HG03159 (cell line): Measurements from ENCODE around the gene ALCAM.

Experiments used
- ATAC-seq: cut with Tn5 transposase; IDR thresholded peaks from one replicate; pipeline ENCODE4 v1.9.1; 2021; ENCODE audit warnings: mild to moderate bottlenecking, moderate library complexity; ENCODE audit not compliant: unreplicated experiment

ALCAM gene

DNA sequence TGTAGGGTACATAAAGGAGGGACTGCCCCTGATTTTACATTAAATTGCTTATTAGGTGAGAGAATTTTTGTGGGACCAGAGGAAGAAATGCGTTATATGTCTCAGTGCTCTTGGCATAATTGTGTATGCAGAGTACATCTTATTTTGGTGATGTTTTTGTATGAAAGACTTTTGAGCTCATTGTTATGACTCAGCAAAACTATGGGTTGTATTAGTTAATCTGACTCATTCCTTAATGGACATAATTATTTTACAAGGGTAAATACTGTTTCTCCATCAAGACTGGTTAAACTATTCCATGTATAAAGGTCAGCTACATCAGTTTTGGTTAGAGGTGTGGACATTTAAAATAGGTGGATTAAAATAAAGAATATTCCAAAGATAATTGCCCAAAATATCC is 156.8 kb downstream of the ALCAM start:
- no peak for ATAC-seq

DNA sequence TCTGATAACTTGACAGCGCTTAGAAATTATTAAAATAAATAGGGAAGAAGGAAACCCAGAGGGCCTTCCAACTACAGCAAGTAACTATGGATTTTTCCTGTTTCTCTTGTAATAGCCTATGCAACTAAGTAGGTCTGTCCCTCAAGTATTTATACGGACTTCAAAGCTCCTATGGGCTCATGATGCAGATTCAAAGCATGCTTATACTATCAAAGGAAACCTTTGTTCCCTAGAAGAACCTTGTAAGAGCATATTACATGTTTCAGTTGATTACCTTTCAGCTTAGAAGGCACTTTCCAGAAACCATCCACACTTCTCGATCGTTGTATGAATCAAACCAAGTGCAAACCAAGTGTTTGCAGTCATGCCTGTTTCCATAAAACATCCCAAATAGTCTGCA is 158.8 kb downstream of the ALCAM start:
- ATAC-seq: no peak

DNA sequence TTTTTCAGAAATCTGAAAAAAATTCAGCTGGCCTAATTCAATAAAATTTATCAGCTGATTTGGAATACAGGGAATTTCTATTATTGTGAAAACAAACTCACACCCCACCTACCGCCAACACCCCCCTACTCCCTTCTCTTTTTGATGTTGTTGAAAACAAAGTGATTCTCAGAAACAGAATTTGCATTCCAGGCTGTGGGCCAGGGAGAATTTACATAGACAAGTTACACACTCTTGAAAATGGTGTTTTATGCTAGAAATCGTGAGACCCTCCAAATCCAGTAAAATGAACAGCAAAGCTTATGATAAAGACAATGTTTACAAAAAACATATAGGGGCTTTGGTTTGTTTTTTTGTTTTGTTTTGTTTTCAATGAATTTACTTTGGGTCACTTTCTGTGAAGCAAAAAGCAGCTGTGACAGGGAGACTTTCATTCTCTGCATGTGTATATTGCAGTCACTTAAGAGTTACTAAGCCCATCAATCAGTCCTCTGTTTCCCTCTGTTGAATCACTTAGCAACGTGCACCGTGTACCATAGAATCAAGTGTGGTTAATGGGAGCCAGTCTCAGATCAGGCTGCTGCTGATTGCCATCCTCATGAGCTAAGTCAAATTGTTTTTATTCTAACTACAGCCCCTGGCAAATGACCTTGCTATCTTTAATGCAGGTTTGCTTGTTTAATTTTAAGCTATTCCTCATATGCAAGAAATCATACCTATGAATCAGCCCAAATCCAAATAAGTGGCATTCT is 159.8 kb downstream of the ALCAM start:
- no peak for ATAC-seq

DNA sequence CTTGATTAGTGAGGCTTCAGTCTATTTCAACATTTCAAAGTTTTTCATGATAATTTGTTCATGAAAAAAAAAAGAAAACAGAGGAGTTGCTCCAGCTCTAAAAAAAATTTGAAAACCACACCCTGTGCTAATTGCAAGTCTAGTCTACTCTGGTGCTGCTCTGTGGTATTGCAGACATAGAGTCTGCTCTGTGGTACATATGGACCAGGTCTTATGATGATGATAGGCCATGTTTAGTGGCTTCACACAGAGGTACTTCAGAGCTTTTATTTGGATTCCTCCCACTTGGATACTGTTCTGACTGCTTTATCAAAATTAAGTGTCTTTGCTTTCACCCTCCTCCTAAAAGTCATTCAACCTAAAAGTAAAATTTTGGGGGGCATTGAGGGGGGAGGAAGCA is 160.8 kb downstream of the ALCAM start:
- ATAC-seq: no peak

DNA sequence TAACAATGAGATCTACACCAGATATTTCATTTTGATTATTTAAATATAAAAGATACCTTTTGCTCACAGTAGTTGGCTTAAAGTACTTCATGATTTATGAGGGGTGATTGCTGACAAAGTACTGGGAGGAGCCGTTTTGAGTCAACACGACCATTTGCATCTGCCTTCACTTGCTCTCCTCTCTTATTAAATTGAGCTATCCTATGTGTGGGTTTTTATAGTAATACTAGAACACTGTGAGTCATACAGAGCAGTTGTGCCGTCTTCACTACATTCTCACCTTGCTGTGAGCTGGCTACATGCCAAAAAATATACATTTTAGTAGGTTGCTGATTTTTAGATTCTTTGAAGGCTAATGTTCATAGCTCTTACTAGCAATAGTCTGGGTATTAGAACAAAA is 161.2 kb downstream of the ALCAM start:
- no peak for ATAC-seq

DNA sequence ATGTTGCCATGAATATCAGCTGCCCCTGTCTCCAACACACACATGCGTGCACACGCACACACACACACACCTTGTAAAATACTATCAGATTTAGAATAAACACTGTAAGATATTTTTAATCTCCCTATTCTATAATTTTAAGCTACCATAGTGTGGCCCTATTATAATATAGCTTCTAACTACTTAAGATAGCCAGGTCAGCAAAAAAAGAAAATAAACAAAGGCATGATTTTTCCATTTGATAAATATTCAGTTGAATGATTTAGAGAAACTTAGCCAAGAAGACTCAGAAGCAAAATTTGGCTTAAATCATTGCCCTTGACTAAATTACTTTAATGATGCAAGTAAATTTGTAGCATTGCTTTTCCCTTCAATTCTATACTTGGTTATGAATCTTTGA is 162.2 kb downstream of the ALCAM start:
- no peak for ATAC-seq

DNA sequence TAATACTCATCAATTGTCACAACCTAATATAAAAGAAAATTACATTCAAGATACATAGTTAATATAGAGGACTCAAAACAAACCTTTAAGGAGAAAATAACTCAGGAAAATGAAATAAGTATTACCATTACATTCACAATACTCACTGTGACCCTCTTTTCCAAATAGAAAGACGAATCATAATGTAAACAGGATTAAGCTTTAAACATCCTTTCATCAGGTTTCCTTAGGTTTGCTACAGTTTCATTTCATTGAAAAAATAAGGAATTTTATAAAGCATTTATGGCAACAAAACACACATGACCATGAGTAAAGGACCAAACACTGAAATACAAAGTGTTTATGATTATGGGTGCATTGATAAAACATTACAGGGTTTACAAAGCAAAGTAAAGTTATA is 162.7 kb downstream of the ALCAM start:
- no peak for ATAC-seq

DNA sequence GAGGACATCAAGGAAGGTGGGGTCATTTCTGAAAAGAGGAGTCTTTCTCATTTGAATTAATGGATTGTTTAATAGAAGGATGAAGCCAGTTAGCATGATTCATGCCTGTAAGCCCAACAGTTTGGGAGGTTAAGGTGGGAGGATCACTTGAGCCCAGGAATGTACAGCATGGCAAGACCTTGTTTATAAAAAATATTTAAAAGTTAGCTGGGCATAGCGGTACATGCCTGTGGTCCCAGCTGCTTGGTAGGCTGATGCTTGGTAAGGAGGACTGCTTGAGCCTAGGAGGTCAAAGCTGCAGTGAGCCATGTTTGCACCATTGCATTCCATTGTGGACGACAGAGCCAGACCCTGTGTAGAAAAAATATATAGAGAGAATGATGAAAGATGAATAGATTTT is 165.5 kb downstream of the ALCAM start:
- ATAC-seq: no peak

DNA sequence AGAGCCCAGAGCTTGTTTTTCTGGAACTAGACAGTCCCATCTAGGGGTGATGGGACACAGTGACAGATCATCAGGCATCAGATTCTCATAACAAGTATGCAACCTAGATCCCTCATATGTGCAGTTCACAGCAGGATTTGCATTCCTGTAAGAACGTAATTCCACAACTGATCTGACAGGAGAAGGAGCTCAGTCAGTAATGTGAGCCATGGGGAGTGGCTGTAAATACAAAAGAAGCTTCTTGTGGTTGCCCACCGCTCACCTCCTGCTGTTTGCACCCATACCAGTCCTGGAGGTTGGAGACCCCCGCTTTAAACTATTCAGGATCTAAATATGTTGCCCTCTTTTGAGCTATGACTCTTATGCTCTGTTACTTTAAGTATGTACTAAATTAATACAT is 167.3 kb downstream of the ALCAM start:
- ATAC-seq: no peak

DNA sequence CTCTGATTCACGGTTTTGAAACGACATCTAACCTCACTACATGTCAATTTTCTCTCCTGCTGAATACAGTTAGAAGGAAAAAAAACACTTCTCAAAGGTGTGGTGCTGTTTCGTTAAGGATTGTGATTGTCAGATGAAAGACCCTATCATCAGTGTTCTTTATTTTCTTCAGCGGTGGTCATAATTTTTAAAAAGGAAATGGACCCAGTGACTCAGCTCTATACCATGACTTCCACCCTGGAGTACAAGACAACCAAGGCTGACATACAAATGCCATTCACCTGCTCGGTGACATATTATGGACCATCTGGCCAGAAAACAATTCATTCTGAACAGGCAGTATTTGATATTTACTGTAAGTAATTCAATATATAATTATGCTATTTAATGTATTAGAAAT is 167.8 kb downstream of the ALCAM start:
- no peak for ATAC-seq

DNA sequence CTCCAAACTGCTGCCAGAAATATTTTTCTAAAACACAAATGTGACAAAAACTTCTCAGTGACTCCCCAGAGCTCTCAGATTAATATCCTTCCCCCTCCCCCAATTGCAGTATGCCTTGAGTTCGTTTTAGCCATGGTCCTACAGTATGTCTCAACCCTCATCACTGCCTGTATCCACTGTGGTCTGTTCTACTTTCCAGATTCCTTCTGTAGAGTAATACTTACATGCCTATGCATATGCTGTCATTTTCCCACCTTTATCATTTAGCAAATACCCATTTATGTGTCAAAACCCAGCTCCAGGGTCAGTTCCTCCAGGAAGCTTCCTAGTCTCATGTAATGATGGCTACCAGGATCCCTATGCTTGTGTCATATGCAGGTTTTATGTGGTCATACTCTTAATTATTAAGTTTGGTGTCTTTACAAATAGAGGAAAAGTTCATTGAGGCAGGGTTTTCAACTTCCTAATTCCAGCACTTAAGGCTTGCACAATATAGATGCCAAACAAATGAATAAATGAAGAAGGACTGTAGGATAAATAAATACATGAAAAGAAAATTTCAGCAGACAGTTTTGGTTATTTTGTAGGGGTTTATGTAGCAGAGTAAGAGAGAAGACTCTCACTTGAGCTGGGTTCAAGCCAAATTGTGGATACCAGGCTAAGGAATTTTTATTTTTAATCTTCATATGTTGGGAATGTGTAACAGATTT is 170.8 kb downstream of the ALCAM start:
- no peak for ATAC-seq

DNA sequence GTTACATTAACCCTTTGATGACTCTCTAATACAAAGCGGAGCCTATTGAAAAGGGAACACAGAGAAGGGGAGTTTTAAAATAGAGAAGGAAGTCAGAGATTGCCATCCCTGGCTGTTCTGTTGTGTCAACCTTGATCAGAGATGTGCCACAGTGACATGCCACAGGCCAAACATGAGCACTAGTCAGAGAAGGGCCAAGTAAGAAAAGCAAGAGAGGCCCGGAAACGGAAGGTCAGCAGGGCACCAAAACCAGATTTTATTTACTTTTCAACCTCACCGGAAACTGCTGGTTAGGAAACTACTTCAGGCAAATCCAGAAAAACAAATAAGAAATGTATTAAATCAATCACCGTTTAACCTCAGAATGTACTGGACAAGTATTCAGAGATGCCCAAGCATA is 171.8 kb downstream of the ALCAM start:
- ATAC-seq: no peak

DNA sequence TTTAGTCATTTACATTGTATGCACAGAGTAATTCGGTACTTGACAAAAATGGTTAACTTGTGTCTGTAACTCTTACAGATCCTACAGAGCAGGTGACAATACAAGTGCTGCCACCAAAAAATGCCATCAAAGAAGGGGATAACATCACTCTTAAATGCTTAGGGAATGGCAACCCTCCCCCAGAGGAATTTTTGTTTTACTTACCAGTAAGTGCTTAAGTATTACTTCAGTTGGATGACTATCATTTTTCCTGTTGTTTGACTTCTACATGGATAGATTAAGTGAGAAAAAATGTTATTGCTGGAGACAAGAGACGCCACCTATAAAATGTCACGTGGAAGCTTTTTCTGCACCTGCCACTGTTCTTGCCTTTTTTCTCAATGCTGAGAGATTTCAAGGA is 173.2 kb downstream of the ALCAM start:
- ATAC-seq: no peak

DNA sequence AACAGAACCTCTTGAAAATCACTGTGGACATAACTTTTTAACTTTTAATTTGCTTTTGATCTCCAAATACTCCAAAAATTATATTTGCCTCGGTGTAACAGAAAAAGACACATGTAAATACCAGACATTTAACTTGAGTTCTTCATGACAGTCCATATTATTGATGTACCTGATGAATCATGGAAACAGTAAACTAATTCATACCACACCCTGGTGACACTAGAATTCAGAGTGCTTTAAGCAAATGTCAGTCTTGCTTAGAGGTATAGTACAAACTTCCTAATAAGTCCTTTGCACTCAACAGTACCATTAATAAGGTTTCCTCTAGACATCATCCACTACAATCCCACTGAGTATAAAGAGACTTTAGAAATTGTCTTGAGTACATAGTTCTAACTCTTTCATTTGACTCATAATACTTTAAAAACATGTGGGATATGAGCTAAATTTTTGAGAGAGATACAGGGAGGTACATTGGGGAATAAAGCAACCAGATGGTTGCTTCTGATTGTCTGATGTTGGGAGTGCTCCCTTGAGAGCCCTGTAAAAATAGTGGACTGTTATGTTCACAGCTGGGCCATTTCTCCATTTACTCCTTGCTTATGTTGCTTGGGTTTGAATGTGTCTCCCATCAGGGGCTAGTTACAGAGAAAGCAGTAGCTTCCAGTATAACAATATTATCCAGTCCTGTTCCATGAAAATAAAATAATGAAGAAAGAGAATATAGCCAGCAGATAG is 175.7 kb downstream of the ALCAM start:
- ATAC-seq: no peak

DNA sequence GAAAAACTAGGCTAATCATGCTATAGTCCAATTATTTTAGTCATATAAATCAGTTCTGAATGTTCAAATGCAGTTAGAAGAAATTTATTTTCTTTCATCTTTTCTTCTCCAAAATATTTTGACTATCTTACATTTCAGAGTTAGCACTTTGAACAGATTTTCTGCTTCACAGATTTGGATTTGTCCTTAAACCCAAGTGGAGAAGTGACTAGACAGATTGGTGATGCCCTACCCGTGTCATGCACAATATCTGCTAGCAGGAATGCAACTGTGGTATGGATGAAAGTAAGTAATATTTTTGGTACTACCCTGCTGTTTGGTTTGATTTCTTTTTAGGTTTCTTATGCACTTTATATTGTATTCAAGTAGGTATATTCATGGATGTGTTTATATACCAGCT is 178.3 kb downstream of the ALCAM start:
- no peak for ATAC-seq

DNA sequence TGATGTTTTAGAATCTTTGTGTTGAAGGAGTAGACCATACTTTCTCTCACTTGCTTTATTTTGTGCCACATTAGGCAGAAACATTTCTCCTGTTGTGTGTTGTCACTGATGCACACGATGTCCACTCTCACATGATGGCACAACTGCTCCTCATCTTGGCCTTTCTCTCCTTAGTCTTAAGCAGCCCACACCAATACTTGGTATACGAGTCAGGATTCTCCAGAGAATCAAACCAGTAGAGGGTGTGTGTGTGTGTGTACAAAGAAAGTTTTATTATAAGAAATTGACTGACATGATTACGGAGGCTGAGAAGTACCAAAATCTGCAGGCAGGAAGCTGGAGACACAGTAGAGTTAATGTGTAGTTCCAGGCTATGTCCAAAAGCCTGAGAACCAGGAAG is 187.1 kb downstream of the ALCAM start:
- ATAC-seq: no peak

DNA sequence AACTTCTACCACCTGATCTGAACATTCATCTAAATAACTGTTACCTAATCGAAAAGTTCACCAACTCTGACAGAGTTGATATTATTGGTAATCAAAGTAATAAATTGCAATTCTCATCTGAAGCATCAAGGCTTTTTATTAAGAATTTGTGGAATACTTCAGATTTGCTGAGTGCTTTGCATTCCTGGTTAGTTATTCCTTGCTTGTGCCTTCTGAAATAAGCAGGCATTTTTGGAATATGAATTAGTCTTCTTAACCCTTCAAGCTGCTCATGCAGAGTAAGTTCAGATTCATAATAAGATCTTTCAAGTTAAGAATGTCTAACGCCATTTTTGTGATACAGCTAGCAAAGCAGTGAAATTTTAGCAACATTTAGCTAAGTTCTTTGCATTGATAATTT is 188.5 kb downstream of the ALCAM start:
- no peak for ATAC-seq

DNA sequence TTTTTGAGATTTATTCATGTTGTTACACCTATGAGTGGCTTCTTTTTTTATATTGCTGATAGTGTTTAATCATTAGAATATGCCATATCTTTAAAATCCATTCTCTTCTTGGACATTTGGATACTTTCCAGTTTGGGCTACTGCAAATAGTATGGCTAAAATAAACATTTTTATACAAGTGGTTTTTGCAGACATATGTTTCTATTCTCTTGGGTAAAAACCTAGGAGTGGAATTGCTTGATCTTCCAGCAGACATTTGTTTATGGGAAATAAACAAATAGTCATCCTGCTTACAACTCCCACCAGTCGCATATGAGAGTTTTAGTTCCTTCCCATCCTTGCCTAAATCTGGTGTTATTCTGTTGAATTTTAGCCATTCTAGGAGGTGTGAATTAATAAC is 193.1 kb downstream of the ALCAM start:
- ATAC-seq: no peak

DNA sequence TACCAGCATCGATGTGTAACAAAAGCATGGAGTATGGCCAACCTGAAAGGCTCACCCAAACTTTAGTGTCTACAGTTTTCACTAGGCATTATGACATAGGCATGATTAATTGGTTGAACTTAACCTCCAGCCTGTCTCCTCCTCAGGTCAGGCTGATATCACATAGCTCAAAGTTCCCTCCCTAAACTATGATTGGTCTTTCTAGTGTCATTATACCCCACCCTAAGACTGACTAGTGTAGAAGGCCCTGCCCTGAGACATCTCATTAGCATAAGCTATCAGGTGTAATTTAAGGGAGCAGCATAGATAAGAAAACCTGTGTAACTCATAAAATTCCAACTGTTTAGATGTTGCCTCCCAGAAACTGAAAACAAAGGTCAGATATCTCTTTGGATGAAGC is 195.2 kb downstream of the ALCAM start:
- no peak for ATAC-seq

DNA sequence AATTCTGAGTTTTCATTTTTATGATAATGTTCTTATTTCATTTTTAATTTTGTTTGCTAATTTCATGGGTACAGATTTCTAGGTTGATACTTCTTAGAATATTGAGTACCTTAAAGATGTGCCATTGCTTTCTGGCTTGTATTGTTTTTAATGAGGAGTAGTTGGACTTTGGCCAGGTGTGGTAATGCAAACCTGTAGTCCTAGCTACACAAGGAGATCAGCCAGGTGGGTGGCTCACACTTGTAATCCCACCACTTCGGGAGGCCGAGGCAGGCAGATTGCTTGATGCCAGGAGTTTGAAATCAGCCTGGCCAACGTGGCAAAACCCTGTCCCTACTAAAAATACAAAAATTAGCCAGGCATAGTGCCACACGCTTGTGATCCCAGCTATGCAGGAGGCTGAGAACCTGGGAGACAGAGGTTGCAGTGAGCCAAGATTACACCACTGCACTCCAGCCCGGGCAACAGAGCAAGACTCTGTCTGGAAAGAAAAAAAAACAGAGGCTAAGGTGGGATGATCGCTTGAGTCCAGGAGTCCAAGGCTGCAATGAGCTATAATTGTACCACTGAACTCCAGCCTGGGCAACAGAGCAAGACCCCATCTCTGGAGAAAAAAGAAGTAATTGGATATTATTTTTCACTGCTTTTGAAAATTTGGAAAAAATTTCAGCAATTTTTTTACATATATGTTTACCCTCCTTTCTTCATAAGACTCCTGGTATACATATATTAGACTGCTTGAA is 198.0 kb downstream of the ALCAM start:
- no peak for ATAC-seq

DNA sequence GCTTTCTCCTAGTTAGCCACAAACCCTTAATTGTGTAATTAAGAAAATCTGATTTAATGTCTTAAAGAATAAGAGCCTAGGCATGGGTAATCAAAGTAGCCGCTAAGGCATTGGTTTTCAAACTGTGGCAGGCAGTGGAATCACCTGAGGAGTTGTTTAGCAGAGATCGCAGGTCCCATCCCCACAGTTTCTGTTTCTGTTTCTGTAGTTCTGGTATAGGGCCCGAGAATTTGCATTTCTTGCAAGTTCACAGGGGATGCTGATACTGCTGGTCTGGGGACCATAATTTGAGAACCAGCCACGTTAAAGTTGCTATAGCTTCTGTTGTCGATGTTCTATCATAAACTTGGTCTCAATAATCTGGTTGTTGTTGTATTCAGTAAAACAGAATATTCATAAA is 204.3 kb downstream of the ALCAM start:
- ATAC-seq: no peak
